Esophagus muscularis mucosa (tissue), 3 donors: ENCODE measurements around the gene UQCRHL.

Source experiments
- POLR2AphosphoS5 ChIP-seq, 2 donors: sonication (generic); formaldehyde crosslinking; IDR thresholded peaks; one replicate each; pipeline ENCODE4 v1.6.1; 2017; ENCODE audit warnings: antibody characterized with exemption in 2 of 2
- TF ChIP-seq, protein P1 (sequence below), 3 experiments: fragments of 200-600 bp in 2 of 3; fragments of 450-650 bp in 1 of 3; sonication (generic) in 2 of 3; IDR thresholded peaks; one replicate each; pipeline ENCODE4 v1.5.1; 2017 to 2019; ENCODE audit warnings: antibody characterized with exemption in 3 of 3, mild to moderate bottlenecking in 2 of 3, moderate library complexity in 1 of 3

DNA sequence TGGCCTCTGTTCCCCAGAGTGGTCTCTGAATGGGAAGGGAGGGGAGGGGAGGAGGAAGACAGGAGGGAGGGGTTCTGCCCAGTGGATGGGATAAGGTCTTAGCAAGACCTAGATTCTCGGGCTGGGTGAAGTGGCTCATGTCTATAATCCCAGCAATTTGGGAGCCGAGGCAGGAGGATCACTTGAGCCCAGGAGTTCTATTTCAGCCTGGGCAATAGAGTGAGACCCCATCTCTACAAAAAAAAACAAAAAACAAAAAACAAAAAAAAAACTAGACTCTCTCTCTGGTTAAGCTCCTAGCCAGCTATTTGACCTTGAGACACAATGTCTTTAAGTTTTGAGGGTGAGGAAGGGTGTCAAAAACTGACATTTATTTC is 11.4 kb downstream of the UQCRHL start:
- TF ChIP-seq, protein P1, sequence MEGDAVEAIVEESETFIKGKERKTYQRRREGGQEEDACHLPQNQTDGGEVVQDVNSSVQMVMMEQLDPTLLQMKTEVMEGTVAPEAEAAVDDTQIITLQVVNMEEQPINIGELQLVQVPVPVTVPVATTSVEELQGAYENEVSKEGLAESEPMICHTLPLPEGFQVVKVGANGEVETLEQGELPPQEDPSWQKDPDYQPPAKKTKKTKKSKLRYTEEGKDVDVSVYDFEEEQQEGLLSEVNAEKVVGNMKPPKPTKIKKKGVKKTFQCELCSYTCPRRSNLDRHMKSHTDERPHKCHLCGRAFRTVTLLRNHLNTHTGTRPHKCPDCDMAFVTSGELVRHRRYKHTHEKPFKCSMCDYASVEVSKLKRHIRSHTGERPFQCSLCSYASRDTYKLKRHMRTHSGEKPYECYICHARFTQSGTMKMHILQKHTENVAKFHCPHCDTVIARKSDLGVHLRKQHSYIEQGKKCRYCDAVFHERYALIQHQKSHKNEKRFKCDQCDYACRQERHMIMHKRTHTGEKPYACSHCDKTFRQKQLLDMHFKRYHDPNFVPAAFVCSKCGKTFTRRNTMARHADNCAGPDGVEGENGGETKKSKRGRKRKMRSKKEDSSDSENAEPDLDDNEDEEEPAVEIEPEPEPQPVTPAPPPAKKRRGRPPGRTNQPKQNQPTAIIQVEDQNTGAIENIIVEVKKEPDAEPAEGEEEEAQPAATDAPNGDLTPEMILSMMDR (IDR thresholded peaks at IDR 0.05) = no peak
- TF ChIP-seq POLR2AphosphoS5 (IDR thresholded peaks at IDR 0.05) = no peak
